K562 (cell line): ENCODE data around the gene ACER3. TPM values are rescaled to one million over a fixed set of nuclear protein-coding genes. Genes with fewer than 3 reads are reported as not detected.
A peak's percentile ranks its signal among the peaks of the same experiment; 100 is the strongest.

ENCODE experiments used
- ATAC-seq: fragments of 200-7000 bp; cut with Tn5 transposase; 3 replicates; pipeline ENCODE4 v1.9.1; 2020; ENCODE audit warnings: moderate library complexity
- BruUV-seq: library from RNA; stranded (reverse); fragments of 400-500 nt; replicated peaks from 2 replicates; lab custom pipeline; 2021; lab: Mats Ljungman, UMichigan
- CTCF ChIA-PET: fragments of 300-600 bp; formaldehyde crosslinking; extraction: SDS; loops from one replicate; lab custom pipeline; 2021; ENCODE audit warnings: low intra/inter-chr PET ratio; lab: Yijun Ruan, JAX
- POLR2A ChIA-PET: fragments of 300-600, 350-650 bp; sonication (Branson Sonifier 250); formaldehyde crosslinking; extraction: SDS; loops from one replicate; lab custom pipeline; 2021; ENCODE audit warnings: antibody characterized with exemption, inconsistent platforms; lab: Yijun Ruan, JAX
- DNase-seq, 4 experiments: peaks; one replicate each; pipeline versions ENCODE4 v3.0.0 to v3.0.0-alpha.2; 2011 to 2018; ENCODE audit warnings: low spot score in 3 of 4, mixed read lengths in 3 of 4; ENCODE audit errors: extremely low read depth in 1 of 4
- FAIRE-seq: peaks from 2 replicates; lab custom pipeline; 2011; peaks lifted over from hg19 to GRCh38; lab: Jason Lieb, UNC
- H2AFZ ChIP-seq: 2 replicates; pipeline ENCODE4 v1.6.0; 2011; ENCODE audit warnings: low read depth, low read length, control low read depth, inconsistent platforms
- H3K27ac ChIP-seq: fragments of 200-600 bp; 3 replicates; pipeline ENCODE4 v1.8.0; 2011; ENCODE audit warnings: low read depth, mild to moderate bottlenecking, control low read depth, inconsistent platforms, low read length, moderate library complexity, mixed read lengths; ENCODE audit errors: extremely low read depth
- H3K27me3 ChIP-seq, 2 experiments: fragments of 300-600 bp in 1 of 2; 2 replicates in 1 of 2; 3 replicates in 1 of 2; pipeline versions ENCODE4 v1.6.0 to v1.8.0; 2011; ENCODE audit warnings: inconsistent platforms in 2 of 2, low read length in 2 of 2, mild to moderate bottlenecking in 1 of 2, mixed read lengths in 1 of 2, moderate library complexity in 1 of 2; ENCODE audit not compliant: control insufficient read depth in 2 of 2, insufficient read depth in 2 of 2
- H3K36me3 ChIP-seq: fragments of 300-600 bp; 3 replicates; pipeline ENCODE4 v1.8.0; 2011; ENCODE audit warnings: mild to moderate bottlenecking, low read length, inconsistent platforms; ENCODE audit not compliant: control insufficient read depth, insufficient read depth
- H3K4me1 ChIP-seq, 2 experiments: fragments of 200-600 bp in 1 of 2; replicated peaks in 1 of 2; 2 replicates in 1 of 2; 3 replicates in 1 of 2; pipeline versions ENCODE4 v1.5.1 to v1.8.0; 2011; ENCODE audit warnings: inconsistent platforms in 2 of 2, low read length in 2 of 2, mild to moderate bottlenecking in 1 of 2, mixed read lengths in 1 of 2, moderate library complexity in 1 of 2; ENCODE audit not compliant: control insufficient read depth in 2 of 2, insufficient read depth in 2 of 2
- H3K4me2 ChIP-seq: 2 replicates; pipeline ENCODE4 v1.6.1; 2011; ENCODE audit warnings: low read length, control low read depth, inconsistent platforms, mixed read lengths; ENCODE audit not compliant: insufficient read depth
- H3K4me3 ChIP-seq: fragments of 200-600 bp; sonication (generic), shearing (Covaris generic); 2 replicates; pipeline ENCODE4 v1.5.1; 2016; ENCODE audit warnings: control low read depth, inconsistent platforms
- H3K79me2 ChIP-seq: fragments of 200-600 bp; 3 replicates; pipeline ENCODE4 v1.8.0; 2011; ENCODE audit warnings: low read length, inconsistent platforms; ENCODE audit not compliant: control insufficient read depth, insufficient read depth
- H3K9ac ChIP-seq, 2 experiments: 2 replicates each; pipeline versions ENCODE4 v1.6.0 to v1.6.1; 2011; ENCODE audit warnings: low read depth in 2 of 2, low read length in 2 of 2, control low read depth in 1 of 2, inconsistent platforms in 1 of 2, mild to moderate bottlenecking in 1 of 2, mixed read lengths in 1 of 2; ENCODE audit not compliant: insufficient read depth in 1 of 2
- H3K9me1 ChIP-seq: one replicate; pipeline ENCODE4 v1.6.0; 2011; ENCODE audit warnings: inconsistent platforms, mild to moderate bottlenecking, low read length, moderate library complexity; ENCODE audit not compliant: control insufficient read depth, insufficient read depth
- H3K9me3 ChIP-seq: replicated peaks from 2 replicates; pipeline ENCODE4 v1.5.1; 2011; ENCODE audit warnings: low read depth, low read length, inconsistent platforms; ENCODE audit not compliant: control insufficient read depth, insufficient read depth
- H4K20me1 ChIP-seq: replicated peaks from 2 replicates; pipeline ENCODE4 v1.6.1; 2011; ENCODE audit warnings: low read length, inconsistent platforms, mixed read lengths; ENCODE audit not compliant: control insufficient read depth, insufficient read depth
- C11orf30 ChIP-seq: fragments of 450-650 bp; IDR thresholded peaks from 2 replicates; pipeline ENCODE4 v1.6.1; 2016; ENCODE audit warnings: low read depth, mild to moderate bottlenecking
- CBX1 ChIP-seq: sonication (generic); IDR thresholded peaks from 2 replicates; pipeline ENCODE4 v1.6.1; 2016; ENCODE audit warnings: antibody characterized with exemption, low read depth, mild to moderate bottlenecking
- COPS2 ChIP-seq: fragments of 450-650 bp; conservative IDR thresholded peaks from 2 replicates; pipeline ENCODE4 v1.6.1; 2016; ENCODE audit warnings: mild to moderate bottlenecking, moderate library complexity
- ELK1 ChIP-seq: sonication (generic); formaldehyde crosslinking; IDR thresholded peaks from 2 replicates; pipeline ENCODE4 v1.8.1; 2022; ENCODE audit warnings: missing genetic modification reagents
- FOXK2 ChIP-seq, 2 experiments: fragments of 450-650 bp; IDR thresholded peaks in 1 of 2; conservative IDR thresholded peaks in 1 of 2; 2 replicates each; pipeline ENCODE4 v1.6.1; 2016; ENCODE audit warnings: low read depth in 2 of 2, mild to moderate bottlenecking in 1 of 2
- GABPB2 ChIP-seq: fragments of 250-450 bp; sonication (Bioruptor Pico); conservative IDR thresholded peaks from 2 replicates; pipeline ENCODE4 v1.5.1; 2021; ENCODE audit warnings: mild to moderate bottlenecking
- HIVEP1 ChIP-seq: fragments of 250-450 bp; sonication (Bioruptor Pico); IDR thresholded peaks from 2 replicates; pipeline ENCODE4 v1.4.0; 2020; ENCODE audit warnings: mild to moderate bottlenecking
- JUNB ChIP-seq: fragments of 450-650 bp; formaldehyde crosslinking; conservative IDR thresholded peaks from 2 replicates; pipeline ENCODE4 v1.4.0; 2020; ENCODE audit warnings: mild to moderate bottlenecking
- KLF1 ChIP-seq: fragments of 450-650 bp; IDR thresholded peaks from 2 replicates; pipeline ENCODE4 v1.6.1; 2016; ENCODE audit warnings: missing genetic modification characterization, missing compliant biosample characterization
- NFRKB ChIP-seq: fragments of 450-650 bp; IDR thresholded peaks from 2 replicates; pipeline ENCODE4 v1.6.1; 2016; ENCODE audit warnings: low read depth
- PML ChIP-seq: IDR thresholded peaks from 2 replicates; pipeline ENCODE4 v1.6.1; 2012; ENCODE audit warnings: low read length, inconsistent platforms
- POLR2AphosphoS5 ChIP-seq: IDR thresholded peaks from 2 replicates; pipeline ENCODE4 v1.6.1; 2011; ENCODE audit warnings: mild to moderate bottlenecking, low read depth, low read length, moderate library complexity; ENCODE audit not compliant: control insufficient read depth, insufficient read depth
- PYGO2 ChIP-seq: fragments of 450-650 bp; IDR thresholded peaks from 2 replicates; pipeline ENCODE4 v1.6.1; 2016; ENCODE audit warnings: mild to moderate bottlenecking, missing genetic modification characterization, moderate library complexity, missing compliant biosample characterization
- RFX5 ChIP-seq: IDR thresholded peaks from 2 replicates; pipeline ENCODE4 v1.6.1; 2011; ENCODE audit warnings: low read depth, mild to moderate bottlenecking, improper control_type of control experiment, low read length
- TFE3 ChIP-seq: fragments of 450-650 bp; formaldehyde crosslinking; IDR thresholded peaks from 2 replicates; pipeline ENCODE4 v1.4.0; 2020; ENCODE audit warnings: mild to moderate bottlenecking, mixed read lengths
- ZNF507 ChIP-seq: conservative IDR thresholded peaks from 2 replicates; pipeline ENCODE4 v1.6.1; 2017; ENCODE audit warnings: missing genetic modification characterization, missing compliant biosample characterization
- ZNF699 ChIP-seq: fragments of 250-450 bp; sonication (Bioruptor Pico); IDR thresholded peaks from 2 replicates; pipeline ENCODE4 v1.8.0; 2021; ENCODE audit warnings: mild to moderate bottlenecking, moderate library complexity; ENCODE audit not compliant: insufficient replicate concordance
- WGBS: fragments of 100-300 bp; shearing (Covaris generic); methylation state at CpG from one replicate; pipeline ENCODE4 v1.1.6; 2016; ENCODE audit warnings: low coverage, mixed read lengths; ENCODE audit not compliant: insufficient coverage; ENCODE audit errors: missing lambda C conversion rate; 5-methylcytosine and 5-hydroxymethylcytosine counted together
- in situ Hi-C: fragments of 300-500 bp; cut with MboI; formaldehyde crosslinking; loops from 4 replicates; pipeline ENCODE4 v1.15.0; 2018; ENCODE audit warnings: inconsistent platforms, mixed read lengths
- intact Hi-C: fragments of 100-400 bp; cut with micrococcal nuclease; formaldehyde crosslinking; loops from 2 replicates; pipeline ENCODE4 v1.14.2; 2022
- polyA plus RNA-seq, 8 experiments: library from polyadenylated mRNA; depleted of rRNA in 4 of 8; stranded (reverse) in 5 of 8; unstranded in 3 of 8; fragments of >200 nt; fragmentation: Nextera tagmentation in 2 of 8; fragmentation: Illumina TruSeq in 1 of 8; extraction: Ambion mirVana in 2 of 8; extraction: Trizol in 1 of 8; gene quantifications; 2 replicates each; pipeline versions ENCODE4 v1.2.1 to v1.2.3, GENCODE V29; 2011 to 2014; ENCODE audit warnings: inconsistent platforms in 1 of 8, missing spikeins in 1 of 8
- total RNA-seq, 7 experiments: library from RNA; depleted of rRNA in 6 of 7; stranded (reverse); fragments of >200 nt in 6 of 7; fragmentation: Illumina TruSeq in 2 of 7; extraction: Trizol in 2 of 7; gene quantifications; 2 replicates each; pipeline versions ENCODE4 v1.2.1 to v1.2.3, GENCODE V29; 2011 to 2021; ENCODE audit warnings: low replicate concordance in 1 of 7
- TF ChIP-seq, protein P1 (sequence below): fragments of 200-800 bp; sonication (Bioruptor generic); IDR thresholded peaks from 2 replicates; pipeline ENCODE4 v1.6.1; 2017; ENCODE audit warnings: missing genetic modification characterization, missing compliant biosample characterization
- TF ChIP-seq, protein P2 (sequence below): fragments of 450-650 bp; IDR thresholded peaks from 2 replicates; pipeline ENCODE4 v1.6.1; 2016; ENCODE audit warnings: missing biosample characterization, missing genetic modification characterization

ACER3 gene
- total and polyA plus RNA-seq, 9 of the 15 experiments (the other 6 are each of a cell fraction or from before 2014, with no cell fraction given) = 2.0 to 23.8 (median 9.5) TPM

GRCh38 chr11:76830639-76831327 lies 29.9 kb upstream of the ACER3 start:
- Histone ChIP-seq H2AFZ (peak overlapping the region; percentile 77), H3K4me1 (peaks cover 4 to 6% of the 10 kb centered on the region in 2 experiments), H3K36me3 (no peaks in the 10 kb centered on the region), H3K4me3 (no peak overlapping the region), H3K9me3 (no peaks in the 10 kb centered on the region), H4K20me1 (no peaks in the 10 kb centered on the region), H3K79me2 (no peaks in the 10 kb centered on the region), H3K9ac (peak overlapping the region in 1 of 2 experiments; percentile 60; a peak in 1 of 4 replicates), H3K27ac (no peak overlapping the region), H3K9me1 (no peaks in the 10 kb centered on the region), H3K4me2 (no peak overlapping the region), H3K27me3 (no peaks in the 10 kb centered on the region)
- in situ Hi-C loops (no loop called here), intact Hi-C loops (no loop called here)
- DNase-seq = no peak
- ChIA-PET CTCF (interaction anchor here (0.6 kb wide), 1 partner anchor 1688 kb away, joined by 3 read pairs; no protein-coding TSS in a partner anchor), POLR2A (no interaction called here)
- BruUV-seq = no TSS peak
- WGBS = 64% methylated on average over 9 of the region's 9 CpGs
- no peak; the same call in 2 of the 3 replicates for ATAC-seq
- FAIRE-seq = no peak
- no peak for TF ChIP-seq GABPB2 (CRISPR knock-in tag)
- TF ChIP-seq FOXK2 (conservative IDR thresholded peaks at IDR 0.05 in 1 of 2, IDR thresholded peaks at IDR 0.05 in 1 of 2; ENCODE audit: low read depth in 2 of 2) = no peak
- TF ChIP-seq, protein P1, sequence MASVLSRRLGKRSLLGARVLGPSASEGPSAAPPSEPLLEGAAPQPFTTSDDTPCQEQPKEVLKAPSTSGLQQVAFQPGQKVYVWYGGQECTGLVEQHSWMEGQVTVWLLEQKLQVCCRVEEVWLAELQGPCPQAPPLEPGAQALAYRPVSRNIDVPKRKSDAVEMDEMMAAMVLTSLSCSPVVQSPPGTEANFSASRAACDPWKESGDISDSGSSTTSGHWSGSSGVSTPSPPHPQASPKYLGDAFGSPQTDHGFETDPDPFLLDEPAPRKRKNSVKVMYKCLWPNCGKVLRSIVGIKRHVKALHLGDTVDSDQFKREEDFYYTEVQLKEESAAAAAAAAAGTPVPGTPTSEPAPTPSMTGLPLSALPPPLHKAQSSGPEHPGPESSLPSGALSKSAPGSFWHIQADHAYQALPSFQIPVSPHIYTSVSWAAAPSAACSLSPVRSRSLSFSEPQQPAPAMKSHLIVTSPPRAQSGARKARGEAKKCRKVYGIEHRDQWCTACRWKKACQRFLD (CRISPR knock-in tag) = no peak
- no peak for TF ChIP-seq ZNF699
- TF ChIP-seq NFRKB = no peak
- TF ChIP-seq TFE3 (CRISPR knock-in tag) = no peak
- TF ChIP-seq PYGO2 (tag) = no peak
- TF ChIP-seq, protein P2, sequence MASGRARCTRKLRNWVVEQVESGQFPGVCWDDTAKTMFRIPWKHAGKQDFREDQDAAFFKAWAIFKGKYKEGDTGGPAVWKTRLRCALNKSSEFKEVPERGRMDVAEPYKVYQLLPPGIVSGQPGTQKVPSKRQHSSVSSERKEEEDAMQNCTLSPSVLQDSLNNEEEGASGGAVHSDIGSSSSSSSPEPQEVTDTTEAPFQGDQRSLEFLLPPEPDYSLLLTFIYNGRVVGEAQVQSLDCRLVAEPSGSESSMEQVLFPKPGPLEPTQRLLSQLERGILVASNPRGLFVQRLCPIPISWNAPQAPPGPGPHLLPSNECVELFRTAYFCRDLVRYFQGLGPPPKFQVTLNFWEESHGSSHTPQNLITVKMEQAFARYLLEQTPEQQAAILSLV (tag) = no peak
- TF ChIP-seq PML = no peak
- no peak for TF ChIP-seq KLF1 (tag)
- no peak for TF ChIP-seq ZNF507 (tag)
- no peak for TF ChIP-seq CBX1
- no peak for TF ChIP-seq RFX5
- no peak for TF ChIP-seq COPS2
- TF ChIP-seq C11orf30 = no peak
- no peak for TF ChIP-seq HIVEP1 (CRISPR knock-in tag)
- no peak for TF ChIP-seq JUNB
- no peak for TF ChIP-seq ELK1 (CRISPR knock-in tag)
- no peak for TF ChIP-seq POLR2AphosphoS5
